Neural cell (in vitro differentiated cells): ENCODE data around the gene LPCAT4.

Experiments
- EZH2 ChIP-seq: fragments of 200-600, 300-800 bp; shearing (Covaris generic), sonication (generic); IDR thresholded peaks from 2 replicates; pipeline ENCODE4 v1.6.1; 2014; ENCODE audit warnings: antibody characterized with exemption, low read length, borderline replicate concordance, mild to moderate bottlenecking; ENCODE audit not compliant: insufficient read depth, poor library complexity, severe bottlenecking
- RAD21 ChIP-seq: fragments of 450-650 bp; conservative IDR thresholded peaks from 2 replicates; pipeline ENCODE4 v1.6.1; 2014; ENCODE audit warnings: antibody characterized with exemption, mild to moderate bottlenecking, moderate library complexity
- SMC3 ChIP-seq: fragments of 450-650 bp; conservative IDR thresholded peaks from 2 replicates; pipeline ENCODE4 v1.6.1; 2014; ENCODE audit warnings: antibody characterized with exemption, mild to moderate bottlenecking, moderate library complexity; ENCODE audit not compliant: poor library complexity
- TAF1 ChIP-seq: IDR thresholded peaks from 2 replicates; pipeline ENCODE4 v1.6.1; 2012; ENCODE audit warnings: low read depth
- TF ChIP-seq, protein P1 (sequence below): fragments of 450-650 bp; IDR thresholded peaks from 2 replicates; pipeline ENCODE4 v1.5.1; 2014; ENCODE audit warnings: antibody characterized with exemption, mild to moderate bottlenecking, moderate library complexity; ENCODE audit not compliant: poor library complexity, severe bottlenecking
- TF ChIP-seq, protein P2 (sequence below): IDR thresholded peaks from 2 replicates; pipeline ENCODE4 v1.6.1; 2012; ENCODE audit warnings: borderline replicate concordance

DNA sequence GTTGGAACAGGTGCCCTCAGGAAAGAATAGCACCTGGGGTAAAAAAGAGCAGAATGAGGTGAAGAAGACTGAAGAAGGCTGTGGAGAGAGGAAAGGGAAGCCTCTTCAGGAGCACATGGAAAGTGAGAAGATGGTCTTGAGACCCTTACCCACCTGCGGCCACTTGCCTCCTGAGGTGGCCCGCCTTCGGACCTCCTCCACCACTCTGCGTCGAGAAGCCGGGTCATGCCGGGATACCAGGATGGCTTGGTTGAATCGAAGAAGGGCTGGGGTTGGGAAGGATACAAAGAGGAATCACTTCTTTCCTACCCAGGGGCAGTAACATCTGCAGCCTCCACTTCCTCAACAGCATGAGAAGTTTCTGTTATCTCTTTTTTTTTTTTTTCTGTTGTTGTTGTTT, 3.0 kb downstream of the LPCAT4 start:
- TF ChIP-seq, protein P1, sequence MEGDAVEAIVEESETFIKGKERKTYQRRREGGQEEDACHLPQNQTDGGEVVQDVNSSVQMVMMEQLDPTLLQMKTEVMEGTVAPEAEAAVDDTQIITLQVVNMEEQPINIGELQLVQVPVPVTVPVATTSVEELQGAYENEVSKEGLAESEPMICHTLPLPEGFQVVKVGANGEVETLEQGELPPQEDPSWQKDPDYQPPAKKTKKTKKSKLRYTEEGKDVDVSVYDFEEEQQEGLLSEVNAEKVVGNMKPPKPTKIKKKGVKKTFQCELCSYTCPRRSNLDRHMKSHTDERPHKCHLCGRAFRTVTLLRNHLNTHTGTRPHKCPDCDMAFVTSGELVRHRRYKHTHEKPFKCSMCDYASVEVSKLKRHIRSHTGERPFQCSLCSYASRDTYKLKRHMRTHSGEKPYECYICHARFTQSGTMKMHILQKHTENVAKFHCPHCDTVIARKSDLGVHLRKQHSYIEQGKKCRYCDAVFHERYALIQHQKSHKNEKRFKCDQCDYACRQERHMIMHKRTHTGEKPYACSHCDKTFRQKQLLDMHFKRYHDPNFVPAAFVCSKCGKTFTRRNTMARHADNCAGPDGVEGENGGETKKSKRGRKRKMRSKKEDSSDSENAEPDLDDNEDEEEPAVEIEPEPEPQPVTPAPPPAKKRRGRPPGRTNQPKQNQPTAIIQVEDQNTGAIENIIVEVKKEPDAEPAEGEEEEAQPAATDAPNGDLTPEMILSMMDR: no peak
- TF ChIP-seq TAF1: no peak
- TF ChIP-seq, protein P2, sequence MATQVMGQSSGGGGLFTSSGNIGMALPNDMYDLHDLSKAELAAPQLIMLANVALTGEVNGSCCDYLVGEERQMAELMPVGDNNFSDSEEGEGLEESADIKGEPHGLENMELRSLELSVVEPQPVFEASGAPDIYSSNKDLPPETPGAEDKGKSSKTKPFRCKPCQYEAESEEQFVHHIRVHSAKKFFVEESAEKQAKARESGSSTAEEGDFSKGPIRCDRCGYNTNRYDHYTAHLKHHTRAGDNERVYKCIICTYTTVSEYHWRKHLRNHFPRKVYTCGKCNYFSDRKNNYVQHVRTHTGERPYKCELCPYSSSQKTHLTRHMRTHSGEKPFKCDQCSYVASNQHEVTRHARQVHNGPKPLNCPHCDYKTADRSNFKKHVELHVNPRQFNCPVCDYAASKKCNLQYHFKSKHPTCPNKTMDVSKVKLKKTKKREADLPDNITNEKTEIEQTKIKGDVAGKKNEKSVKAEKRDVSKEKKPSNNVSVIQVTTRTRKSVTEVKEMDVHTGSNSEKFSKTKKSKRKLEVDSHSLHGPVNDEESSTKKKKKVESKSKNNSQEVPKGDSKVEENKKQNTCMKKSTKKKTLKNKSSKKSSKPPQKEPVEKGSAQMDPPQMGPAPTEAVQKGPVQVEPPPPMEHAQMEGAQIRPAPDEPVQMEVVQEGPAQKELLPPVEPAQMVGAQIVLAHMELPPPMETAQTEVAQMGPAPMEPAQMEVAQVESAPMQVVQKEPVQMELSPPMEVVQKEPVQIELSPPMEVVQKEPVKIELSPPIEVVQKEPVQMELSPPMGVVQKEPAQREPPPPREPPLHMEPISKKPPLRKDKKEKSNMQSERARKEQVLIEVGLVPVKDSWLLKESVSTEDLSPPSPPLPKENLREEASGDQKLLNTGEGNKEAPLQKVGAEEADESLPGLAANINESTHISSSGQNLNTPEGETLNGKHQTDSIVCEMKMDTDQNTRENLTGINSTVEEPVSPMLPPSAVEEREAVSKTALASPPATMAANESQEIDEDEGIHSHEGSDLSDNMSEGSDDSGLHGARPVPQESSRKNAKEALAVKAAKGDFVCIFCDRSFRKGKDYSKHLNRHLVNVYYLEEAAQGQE: no peak
- no peak for TF ChIP-seq EZH2
- TF ChIP-seq RAD21: no peak
- no peak for TF ChIP-seq SMC3
